Dendritic cell treated with granulocyte-macrophage colony-stimulating factor and Interleukin-4, amounts not matched to agents 40 ng/mL and 50 ng/mL, for 4 days (primary cell): ENCODE results near the gene ARHGEF39.
A peak's percentile ranks its signal among the peaks of the same experiment; 100 is the strongest.

Experiments
- H3K27ac Mint-ChIP-seq: one replicate; pipeline ENCODE4 v1.8.0; 2022; ENCODE audit warnings: mild to moderate bottlenecking, mixed read lengths
- H3K27me3 Mint-ChIP-seq: one replicate; pipeline ENCODE4 v1.8.0; 2022; ENCODE audit warnings: mild to moderate bottlenecking, mixed read lengths
- H3K36me3 Mint-ChIP-seq: one replicate; pipeline ENCODE4 v1.8.0; 2022; ENCODE audit warnings: low read depth, mixed read lengths
- H3K4me1 Mint-ChIP-seq: one replicate; pipeline ENCODE4 v1.8.0; 2022; ENCODE audit warnings: low read depth, mixed read lengths
- H3K4me3 Mint-ChIP-seq: one replicate; pipeline ENCODE4 v1.8.0; 2022; ENCODE audit warnings: mild to moderate bottlenecking, moderate library complexity, mixed read lengths
- H3K9me3 Mint-ChIP-seq: one replicate; pipeline ENCODE4 v1.8.0; 2022; ENCODE audit warnings: mixed read lengths
- intact Hi-C: fragments of 100-400 bp; cut with micrococcal nuclease; formaldehyde crosslinking; loops from one replicate; pipeline ENCODE4 v1.15.0; 2022

ARHGEF39 gene

GRCh38 chr9:35675732-35676392, 10.9 kb upstream of the ARHGEF39 start:
- Mint-ChIP-seq H3K9me3 (no peaks in the 10 kb centered on the region), H3K4me1 (peaks cover 9% of the 10 kb centered on the region), H3K27ac (no peak overlapping the region), H3K4me3 (peak overlapping the region; percentile 66), H3K27me3 (peaks cover 46% of the 10 kb centered on the region), H3K36me3 (no peaks in the 10 kb centered on the region)
- intact Hi-C loops = no loop called here

- H3K4me3 Mint-ChIP-seq = no peak overlapping the region
- intact Hi-C loops = no loop called here
- H3K36me3 Mint-ChIP-seq = no peaks in the 10 kb centered on the region
- H3K4me1 Mint-ChIP-seq = peaks cover 9% of the 10 kb centered on the region
- H3K27me3 Mint-ChIP-seq = peaks cover 45% of the 10 kb centered on the region
- no peaks in the 10 kb centered on the region for H3K9me3 Mint-ChIP-seq
- no peak overlapping the region for H3K27ac Mint-ChIP-seq
These were observed 10.2 kb upstream of the ARHGEF39 start for GRCh38 chr9:35675204-35675603.

- intact Hi-C loops = no loop called here
- Mint-ChIP-seq H3K27me3 (peaks cover 42% of the 10 kb centered on the region), H3K9me3 (no peaks in the 10 kb centered on the region), H3K4me3 (no peak overlapping the region), H3K27ac (no peak overlapping the region), H3K36me3 (no peaks in the 10 kb centered on the region), H3K4me1 (peaks cover 9% of the 10 kb centered on the region)
These were observed 9.0 kb upstream of the ARHGEF39 start for GRCh38 chr9:35674025-35674361.

- peaks cover 40% of the 10 kb centered on the region for H3K27me3 Mint-ChIP-seq
- no peaks in the 10 kb centered on the region for H3K9me3 Mint-ChIP-seq
- peaks cover 9% of the 10 kb centered on the region for H3K4me1 Mint-ChIP-seq
- H3K36me3 Mint-ChIP-seq = no peaks in the 10 kb centered on the region
- no peak within 1 kb of the TSS for H3K27ac Mint-ChIP-seq
- no peak within 1 kb of the TSS for H3K4me3 Mint-ChIP-seq
- intact Hi-C loops = no loop called here
These were observed 8.4 kb upstream of the ARHGEF39 start, which contains the start of gene CA9 for GRCh38 chr9:35673132-35674024. Gene CA9 (plus strand): TSS chr9:35673928. CDS start chr9:35673960, 32 bp downstream.

GRCh38 chr9:35669331-35670145, 4.5 kb upstream of the ARHGEF39 start:
- Mint-ChIP-seq H3K4me3 (no peak overlapping the region), H3K27me3 (peaks cover 16% of the 10 kb centered on the region), H3K36me3 (no peaks in the 10 kb centered on the region), H3K4me1 (peaks cover 11% of the 10 kb centered on the region), H3K27ac (no peak overlapping the region), H3K9me3 (no peaks in the 10 kb centered on the region)
- intact Hi-C loops = no loop called here

DNA sequence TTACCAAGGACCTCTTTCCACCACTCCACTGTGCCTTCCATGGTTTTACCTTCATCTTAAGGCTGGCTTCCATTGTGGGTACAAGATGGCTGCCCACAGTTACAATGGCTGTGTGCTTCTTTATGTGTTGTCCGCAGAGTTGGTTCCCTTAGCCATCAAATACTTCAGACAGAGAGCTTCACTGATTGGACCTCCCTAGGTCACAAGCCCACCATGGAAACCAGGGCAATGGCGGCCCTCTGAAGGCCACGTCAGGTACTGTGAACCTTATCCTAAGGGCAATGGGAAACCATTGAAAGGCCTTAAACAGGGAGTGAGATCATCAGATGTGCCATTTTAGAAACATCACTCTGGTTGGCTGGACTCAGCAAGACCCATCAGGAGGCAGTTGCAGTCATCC, 2.9 kb upstream of the ARHGEF39 start:
- no peak overlapping the region for H3K4me3 Mint-ChIP-seq
- H3K36me3 Mint-ChIP-seq = no peaks in the 10 kb centered on the region
- no peak overlapping the region for H3K27ac Mint-ChIP-seq
- intact Hi-C loops = no loop called here
- H3K4me1 Mint-ChIP-seq = peaks cover 20% of the 10 kb centered on the region
- H3K27me3 Mint-ChIP-seq = peaks cover 2% of the 10 kb centered on the region
- no peaks in the 10 kb centered on the region for H3K9me3 Mint-ChIP-seq

DNA sequence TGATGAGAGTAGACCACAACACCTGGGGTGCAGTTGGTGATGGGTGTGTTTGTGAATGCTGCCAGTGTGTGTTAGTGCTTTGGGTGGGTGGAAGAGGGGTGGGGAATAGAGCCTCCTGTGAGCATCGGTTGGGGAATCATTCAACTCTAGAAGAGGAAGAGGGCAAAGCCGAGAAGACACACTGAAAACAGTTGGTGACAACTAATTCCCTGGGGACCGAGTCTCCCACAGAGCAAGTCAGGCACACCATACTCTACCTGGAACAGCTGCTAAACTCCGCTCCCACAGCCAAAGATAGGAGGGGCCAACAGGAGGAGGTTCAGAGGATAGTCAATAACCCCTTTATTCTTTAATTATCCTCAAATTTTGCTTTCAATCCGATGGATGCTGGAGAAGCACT, 1.6 kb upstream of the ARHGEF39 start:
- Mint-ChIP-seq H3K4me3 (no peak overlapping the region), H3K27me3 (peaks cover 2% of the 10 kb centered on the region), H3K36me3 (peaks cover 6% of the 10 kb centered on the region), H3K27ac (no peak overlapping the region), H3K4me1 (peaks cover 33% of the 10 kb centered on the region), H3K9me3 (no peaks in the 10 kb centered on the region)
- intact Hi-C loops = no loop called here

- H3K4me1 Mint-ChIP-seq = peaks cover 34% of the 10 kb centered on the region
These were observed 1.1 kb upstream of the ARHGEF39 start for GRCh38 chr9:35666045-35666444.

GRCh38 chr9:35665471-35665818, 450 bp upstream of the ARHGEF39 start:
- Mint-ChIP-seq H3K36me3 (peaks cover 17% of the 10 kb centered on the region), H3K9me3 (no peaks in the 10 kb centered on the region), H3K27ac (peak overlapping the region; percentile 56), H3K4me3 (peak overlapping the region; percentile 85), H3K4me1 (peaks cover 40% of the 10 kb centered on the region), H3K27me3 (peaks cover 2% of the 10 kb centered on the region)
- intact Hi-C loops = no loop called here

More at GRCh38 chr9:35666045-35666444, 1.1 kb upstream of the ARHGEF39 start:
- H3K4me3 Mint-ChIP-seq = no peak overlapping the region
- H3K9me3 Mint-ChIP-seq = no peaks in the 10 kb centered on the region
- intact Hi-C loops = no loop called here
- peaks cover 11% of the 10 kb centered on the region for H3K36me3 Mint-ChIP-seq
- peaks cover 2% of the 10 kb centered on the region for H3K27me3 Mint-ChIP-seq
- no peak overlapping the region for H3K27ac Mint-ChIP-seq

GRCh38 chr9:35662437-35662836, 2.6 kb downstream of the ARHGEF39 start:
- H3K36me3 Mint-ChIP-seq = peaks cover 37% of the 10 kb centered on the region
- no peak overlapping the region for H3K4me3 Mint-ChIP-seq
- H3K27me3 Mint-ChIP-seq = no peaks in the 10 kb centered on the region
- intact Hi-C loops = no loop called here
- H3K27ac Mint-ChIP-seq = peak overlapping the region; percentile 39
- H3K4me1 Mint-ChIP-seq = peaks cover 60% of the 10 kb centered on the region
- no peaks in the 10 kb centered on the region for H3K9me3 Mint-ChIP-seq

GRCh38 chr9:35661756-35662350, 3.1 kb downstream of the ARHGEF39 start:
- Mint-ChIP-seq H3K4me1 (peaks cover 66% of the 10 kb centered on the region), H3K9me3 (no peaks in the 10 kb centered on the region), H3K27ac (peak overlapping the region; percentile 39), H3K4me3 (no peak overlapping the region), H3K36me3 (peaks cover 37% of the 10 kb centered on the region), H3K27me3 (no peaks in the 10 kb centered on the region)
- intact Hi-C loops = no loop called here

- H3K27ac Mint-ChIP-seq = no peak overlapping the region
- peaks cover 75% of the 10 kb centered on the region for H3K4me1 Mint-ChIP-seq
- H3K36me3 Mint-ChIP-seq = peaks cover 37% of the 10 kb centered on the region
These were observed 4.0 kb downstream of the ARHGEF39 start for GRCh38 chr9:35660966-35661415.

DNA sequence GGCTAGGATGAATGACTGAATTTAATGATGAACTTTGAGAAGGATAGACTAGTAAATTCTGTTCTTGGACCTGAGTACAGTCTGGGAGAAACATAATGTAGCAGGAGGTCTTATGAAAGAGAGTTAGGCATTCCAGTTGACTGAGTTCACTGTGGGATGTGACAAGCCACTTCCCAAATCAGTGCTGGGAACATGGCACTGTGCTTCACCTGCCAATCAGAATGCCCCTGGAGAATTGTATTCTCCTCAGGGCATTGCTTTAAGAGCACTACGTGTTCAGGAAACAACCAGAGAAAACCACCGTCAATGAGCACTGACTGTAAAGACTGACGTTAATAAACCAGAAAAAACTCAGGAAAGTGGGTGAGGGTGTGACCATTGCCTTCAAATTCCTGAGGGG, 5.7 kb downstream of the ARHGEF39 start:
- Mint-ChIP-seq H3K27me3 (peaks cover 2% of the 10 kb centered on the region), H3K36me3 (peaks cover 37% of the 10 kb centered on the region), H3K27ac (peak overlapping the region; percentile 95), H3K9me3 (no peaks in the 10 kb centered on the region), H3K4me3 (peak overlapping the region; percentile 90), H3K4me1 (peaks cover 69% of the 10 kb centered on the region)
- intact Hi-C loops = loop anchor here (2.0 kb wide), 1 partner anchor 55 kb away; the partner anchor contains the start of gene TESK1

More at GRCh38 chr9:35660966-35661415, 4.0 kb downstream of the ARHGEF39 start:
- H3K27me3 Mint-ChIP-seq = no peaks in the 10 kb centered on the region
- no peaks in the 10 kb centered on the region for H3K9me3 Mint-ChIP-seq
- intact Hi-C loops = no loop called here
- no peak overlapping the region for H3K4me3 Mint-ChIP-seq
